ENCODE measurements around the gene IL1RAPL2. TPM values are rescaled to one million over a fixed set of nuclear protein-coding genes. Genes with fewer than 3 reads are reported as not detected.

IL1RAPL2 gene
- total and polyA plus RNA-seq, 2 of the 4 experiments (the other 2 are of a cell fraction) = 0.03 TPM; not detected in 1

GRCh38 chrX:105527759-105528158 lies 961.8 kb downstream of the IL1RAPL2 start:
- ATAC-seq (ENCODE audit: low read depth) (no peak), DNase-seq (no peak)
- in situ Hi-C loops (cut with MboI; ENCODE audit: low sequenced_read_pairs) (no loop called here), intact Hi-C loops (cut with micrococcal nuclease) (no loop called here), dilution Hi-C loops (cut with HindIII; ENCODE audit: low sequenced_read_pairs, unreplicated experiment) (no loop called here)
- no peaks in the 10 kb centered on the region for H4K20me1 ChIP-seq (ENCODE audit: insufficient read depth, low read length)
- CTCF ChIA-PET = no interaction called here
- no peak overlapping the region for H3K4me3 ChIP-seq (ENCODE audit: insufficient read depth, low read depth, low read length)
- H2BK20ac ChIP-seq (ENCODE audit: low read depth, low read length) = no peak overlapping the region
- no peak overlapping the region for H2BK15ac ChIP-seq (ENCODE audit: low read depth, low read length)
- H2AK9ac ChIP-seq (replicated peaks; ENCODE audit: low read depth, low read length, poor library complexity) = no peak overlapping the region
- no peaks in the 10 kb centered on the region for H3K4me1 ChIP-seq (ENCODE audit: control insufficient read depth, insufficient read depth, low read length)
- no peak overlapping the region for H4K91ac ChIP-seq (ENCODE audit: insufficient read depth, low read depth, low read length)
- no peaks in the 10 kb centered on the region for H3K79me1 ChIP-seq (ENCODE audit: low read depth in 1 of 2, low read length in 2 of 2)
- H4K8ac ChIP-seq (ENCODE audit: low read depth in 2 of 2, low read length in 2 of 2) = no peak overlapping the region
- H4K5ac ChIP-seq (ENCODE audit: low read depth, low read length) = no peak overlapping the region
- H3K4me2 ChIP-seq (ENCODE audit: low read depth, low read length) = no peak overlapping the region
- H3K27ac ChIP-seq (ENCODE audit: insufficient read depth, low read length) = no peak overlapping the region
- H2BK120ac ChIP-seq (ENCODE audit: low read depth, low read length) = no peak overlapping the region
- H3K9me1 ChIP-seq (ENCODE audit: insufficient read depth, low read length) = no peaks in the 10 kb centered on the region
- H3K36me3 ChIP-seq (ENCODE audit: control insufficient read depth, insufficient read depth, low read length) = no peaks in the 10 kb centered on the region
- no CpG with 5 or more reads among the region's 1 CpG for WGBS, 2 experiments (ENCODE audit: extremely low coverage in 2 of 2, insufficient read length in 1 of 2)
- no peak overlapping the region for H3K18ac ChIP-seq (ENCODE audit: low read depth, low read length)
- no peak overlapping the region for H3K23ac ChIP-seq (ENCODE audit: low read depth, low read length)
- no peak for TF ChIP-seq USF2 (IDR thresholded peaks at IDR 0.05; ENCODE audit: low read depth, low read length)
- no peak for TF ChIP-seq MAZ (IDR thresholded peaks at IDR 0.05; ENCODE audit: borderline replicate concordance, low read depth, low read length)
- no peak for TF ChIP-seq CTCF (conservative IDR thresholded peaks at IDR 0.05; ENCODE audit: low read depth, low read length)
- no peak for TF ChIP-seq CHD1 (IDR thresholded peaks at IDR 0.05; ENCODE audit: low read depth, low read length)
- no peak for TF ChIP-seq BHLHE40 (IDR thresholded peaks at IDR 0.05; ENCODE audit: low read depth, low read length)
- TF ChIP-seq ELK1 (IDR thresholded peaks at IDR 0.05; ENCODE audit: borderline replicate concordance, low read depth, low read length) = no peak
- TF ChIP-seq RAD21 (IDR thresholded peaks at IDR 0.05; ENCODE audit: low read length) = no peak
- no peak for TF ChIP-seq MAFK (IDR thresholded peaks at IDR 0.05; ENCODE audit: low read depth, low read length)
- no peak for TF ChIP-seq RCOR1 (IDR thresholded peaks at IDR 0.05; ENCODE audit: insufficient replicate concordance, low read length)
- TF ChIP-seq SMC3 (IDR thresholded peaks at IDR 0.05; ENCODE audit: low read depth, low read length) = no peak
- TF ChIP-seq POLR2A (IDR thresholded peaks at IDR 0.05; ENCODE audit: low read depth, low read length) = no peak
- no peak for TF ChIP-seq NFE2L2 (IDR thresholded peaks at IDR 0.05; ENCODE audit: low read depth, low read length)
- no peak for TF ChIP-seq MXI1 (IDR thresholded peaks at IDR 0.05; ENCODE audit: borderline replicate concordance, low read depth, low read length)
- no peak for TF ChIP-seq RFX5 (IDR thresholded peaks at IDR 0.05; ENCODE audit: low read depth, low read length)
- POLR2A ChIA-PET (ENCODE audit: unreplicated experiment) = no interaction called here
- H3K27me3 ChIP-seq (ENCODE audit: control insufficient read depth, insufficient read depth, low read length) = no peaks in the 10 kb centered on the region
- BruUV-seq (replicated peaks) = no TSS peak
- H3K9me3 ChIP-seq (ENCODE audit: control insufficient read depth, insufficient read depth, low read length) = no peaks in the 10 kb centered on the region
- no peak overlapping the region for H2BK5ac ChIP-seq (ENCODE audit: low read depth, low read length, poor library complexity, severe bottlenecking)
- H2AFZ ChIP-seq (replicated peaks; ENCODE audit: low read length, poor library complexity) = no peak overlapping the region
- no peak overlapping the region for H3K9ac ChIP-seq (ENCODE audit: low read depth, low read length)
- H3K4ac ChIP-seq (ENCODE audit: low read depth, low read length) = no peak overlapping the region
- no peak overlapping the region for H2AK5ac ChIP-seq (ENCODE audit: low read depth, low read length)
- H3K14ac ChIP-seq (replicated peaks; ENCODE audit: low read depth, low read length) = no peak overlapping the region
- H3K56ac ChIP-seq (ENCODE audit: extremely low read depth, insufficient read depth, low read length) = no peak overlapping the region
